Endothelial cell of umbilical vein (primary cell): ENCODE results near the gene PNPLA5. TPM values are rescaled to one million over a fixed set of nuclear protein-coding genes. Genes with fewer than 3 reads are reported as not detected.

Experiments
- BruUV-seq: library from RNA; stranded (reverse); fragments of 400-500 nt; replicated peaks from 2 replicates; lab custom pipeline; 2021; lab: Mats Ljungman, UMichigan
- CTCF ChIA-PET: fragments of 300-600, 350-600 bp; sonication (Branson Sonifier 250); formaldehyde crosslinking; loops from one replicate; lab custom pipeline; 2021; ENCODE audit warnings: antibody characterized with exemption, inconsistent platforms; lab: Charles Lee
- POLR2A ChIA-PET: fragments of 300-600, 350-600 bp; sonication (Branson Sonifier 250); formaldehyde crosslinking; loops from one replicate; lab custom pipeline; 2021; ENCODE audit warnings: antibody characterized with exemption, inconsistent platforms; lab: Charles Lee
- DNase-seq: peaks from one replicate; pipeline ENCODE4 v3.0.0-alpha.2; 2011; ENCODE audit warnings: low read depth, low spot score
- FAIRE-seq: peaks from 2 replicates; lab custom pipeline; 2011; peaks lifted over from hg19 to GRCh38; lab: Jason Lieb, UNC
- H2AFZ ChIP-seq: 2 replicates; pipeline ENCODE4 v1.6.0; 2012; ENCODE audit warnings: low read depth, low read length, control low read depth, inconsistent platforms
- H3K27ac ChIP-seq: 2 replicates; pipeline ENCODE4 v1.5.1; 2011; ENCODE audit warnings: low read depth, mild to moderate bottlenecking, control low read depth, low read length, moderate library complexity; ENCODE audit not compliant: insufficient read depth
- H3K27me3 ChIP-seq, 2 experiments: 2 replicates each; pipeline versions ENCODE4 v1.6.0 to v1.6.1; 2011; ENCODE audit warnings: low read length in 2 of 2, mixed read lengths in 1 of 2; ENCODE audit not compliant: control insufficient read depth in 2 of 2, insufficient read depth in 2 of 2
- H3K36me3 ChIP-seq, 2 experiments: 2 replicates in 1 of 2; 3 replicates in 1 of 2; pipeline ENCODE4 v1.5.1; 2011; ENCODE audit warnings: low read length in 2 of 2, mild to moderate bottlenecking in 1 of 2, moderate library complexity in 1 of 2; ENCODE audit not compliant: control insufficient read depth in 2 of 2, insufficient read depth in 2 of 2; ENCODE audit errors: extremely low read depth in 1 of 2
- H3K4me1 ChIP-seq: 3 replicates; pipeline ENCODE4 v1.5.1; 2011; ENCODE audit warnings: mild to moderate bottlenecking, low read length; ENCODE audit not compliant: control insufficient read depth, insufficient read depth; ENCODE audit errors: extremely low read depth
- H3K4me2 ChIP-seq: 2 replicates; pipeline ENCODE4 v1.6.1; 2011; ENCODE audit warnings: low read length, control low read depth, mixed read lengths; ENCODE audit not compliant: insufficient read depth
- H3K4me3 ChIP-seq, 3 experiments: fragments of 200-600 bp in 1 of 3; sonication (generic), shearing (Covaris generic) in 1 of 3; replicated peaks in 1 of 3; 2 replicates each; pipeline ENCODE4 v1.5.1; 2011 to 2016; ENCODE audit warnings: control low read depth in 3 of 3, low read length in 3 of 3, mild to moderate bottlenecking in 2 of 3, inconsistent platforms in 1 of 3, low read depth in 1 of 3, moderate library complexity in 1 of 3; ENCODE audit not compliant: insufficient read depth in 1 of 3
- H3K79me2 ChIP-seq: 2 replicates; pipeline ENCODE4 v1.6.0; 2012; ENCODE audit warnings: low read length, inconsistent platforms; ENCODE audit not compliant: control insufficient read depth, insufficient read depth
- H3K9ac ChIP-seq: replicated peaks from 2 replicates; pipeline ENCODE3; 2011; ENCODE audit warnings: low read length, control low read depth; ENCODE audit not compliant: insufficient read depth; ENCODE audit errors: extremely low read depth
- H3K9me1 ChIP-seq: replicated peaks from 3 replicates; pipeline ENCODE4 v1.6.0; 2011; ENCODE audit warnings: mild to moderate bottlenecking, low read length; ENCODE audit not compliant: control insufficient read depth, insufficient read depth; ENCODE audit errors: extremely low read depth
- H3K9me3 ChIP-seq: replicated peaks from 2 replicates; pipeline ENCODE4 v1.5.1; 2012; ENCODE audit warnings: low read length, inconsistent platforms; ENCODE audit not compliant: control insufficient read depth, insufficient read depth
- H4K20me1 ChIP-seq: replicated peaks from 2 replicates; pipeline ENCODE3; 2011; ENCODE audit warnings: mild to moderate bottlenecking, low read length; ENCODE audit not compliant: control insufficient read depth, insufficient read depth; ENCODE audit errors: extremely low read depth
- EZH2 ChIP-seq: IDR thresholded peaks from 2 replicates; pipeline ENCODE4 v1.6.1; 2012; ENCODE audit warnings: borderline replicate concordance, low read depth, mild to moderate bottlenecking, moderate library complexity, low read length, inconsistent platforms; ENCODE audit not compliant: severe bottlenecking
- FOS ChIP-seq: IDR thresholded peaks from 2 replicates; pipeline ENCODE4 v1.6.1; 2011; ENCODE audit warnings: mild to moderate bottlenecking, low read length, moderate library complexity, borderline replicate concordance; ENCODE audit not compliant: insufficient read depth
- GATA2 ChIP-seq: IDR thresholded peaks from 2 replicates; pipeline ENCODE4 v1.7.0; 2011; ENCODE audit warnings: low read depth, mild to moderate bottlenecking, moderate library complexity, mixed read lengths, low read length; ENCODE audit not compliant: insufficient read length, insufficient read depth
- JUN ChIP-seq: IDR thresholded peaks from 2 replicates; pipeline ENCODE4 v1.6.1; 2011; ENCODE audit warnings: borderline replicate concordance, low read depth; ENCODE audit not compliant: insufficient read length, insufficient read depth
- MYC ChIP-seq: IDR thresholded peaks from one replicate; pipeline ENCODE4 v1.6.1; 2011; ENCODE audit warnings: mild to moderate bottlenecking, low read depth, low read length
- POLR2A ChIP-seq: IDR thresholded peaks from 2 replicates; pipeline ENCODE4 v1.6.1; 2012; ENCODE audit warnings: low read depth, mild to moderate bottlenecking, control low read depth, low read length
- POLR2AphosphoS5 ChIP-seq: IDR thresholded peaks from 2 replicates; pipeline ENCODE4 v1.6.1; 2012; ENCODE audit warnings: low read depth, mild to moderate bottlenecking, control low read depth, low read length, moderate library complexity; ENCODE audit not compliant: insufficient read depth
- dilution Hi-C: fragments of 300-500 bp; cut with MboI; formaldehyde crosslinking; loops from one replicate; pipeline ENCODE4 v1.15.0; 2019; ENCODE audit warnings: low sequenced_read_pairs; ENCODE audit not compliant: extremely low pct_ligation_motif_present
- intact Hi-C: fragments of 100-400 bp; cut with micrococcal nuclease; formaldehyde crosslinking; loops from one replicate; pipeline ENCODE4 v1.10.0; 2022
- polyA plus RNA-seq, 4 experiments: library from polyadenylated mRNA; depleted of rRNA in 3 of 4; stranded (reverse) in 3 of 4; unstranded in 1 of 4; fragments of >200 nt; gene quantifications; 2 replicates each; pipeline versions ENCODE4 v1.2.1 to v1.2.3, GENCODE V29; 2011 to 2012; ENCODE audit warnings: missing spikeins in 1 of 4
- total RNA-seq: library from RNA; stranded (reverse); gene quantifications from 2 replicates; pipeline ENCODE4 v1.2.3, GENCODE V29; 2021
- TF ChIP-seq, protein P1 (sequence below): IDR thresholded peaks from 2 replicates; pipeline ENCODE4 v1.6.1; 2011; ENCODE audit not compliant: insufficient read depth, insufficient read length
- TF ChIP-seq, protein P2 (sequence below), 2 donors: IDR thresholded peaks; 1 replicate in 1 of 2; 2 replicates in 1 of 2; pipeline ENCODE4 v1.5.1; 2011; ENCODE audit warnings: low read length in 2 of 2, mild to moderate bottlenecking in 2 of 2, moderate library complexity in 2 of 2, control low read depth in 1 of 2, inconsistent platforms in 1 of 2, low read depth in 1 of 2; ENCODE audit not compliant: insufficient read depth in 1 of 2; ENCODE audit errors: extremely low read depth in 1 of 2

Gene PNPLA5
- total and polyA plus RNA-seq, 2 donors (not counting 3 experiments of a cell fraction or from before 2014, with no cell fraction given) = not detected

DNA sequence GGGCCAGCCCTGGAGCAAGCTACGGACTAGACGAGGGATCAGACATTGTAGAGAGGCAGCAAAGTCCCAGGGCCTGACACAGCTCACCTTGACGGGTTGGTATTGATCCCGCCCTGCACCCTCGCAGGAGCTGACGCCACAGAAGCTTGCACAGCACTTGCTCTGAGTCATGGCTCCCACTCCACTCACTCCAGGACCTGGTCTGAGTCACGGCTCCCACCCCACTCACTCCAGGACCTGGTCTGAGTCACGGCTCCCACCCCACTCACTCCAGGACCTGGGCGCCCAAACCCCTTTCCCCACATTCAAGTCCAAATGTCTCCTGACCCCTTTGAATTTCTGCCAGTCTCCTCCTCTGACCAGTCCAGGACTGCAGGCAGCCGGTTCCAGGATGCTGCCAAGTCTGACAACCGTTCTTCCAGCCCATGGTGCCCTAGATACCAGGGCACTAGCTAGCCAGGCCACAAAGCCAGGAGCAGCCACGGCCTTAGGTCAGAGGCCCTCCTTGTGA is 6.0 kb upstream of the PNPLA5 start:
- Histone ChIP-seq H3K9ac (no peak overlapping the region), H3K4me1 (no peaks in the 10 kb centered on the region), H3K9me1 (no peaks in the 10 kb centered on the region), H3K4me3 (no peak overlapping the region), H2AFZ (no peak overlapping the region), H3K36me3 (no peaks in the 10 kb centered on the region), H3K79me2 (no peaks in the 10 kb centered on the region), H3K4me2 (no peak overlapping the region), H3K9me3 (no peaks in the 10 kb centered on the region), H3K27ac (no peak overlapping the region), H3K27me3 (peaks cover 2 to 6% of the 10 kb centered on the region in 2 experiments), H4K20me1 (no peaks in the 10 kb centered on the region)
- intact Hi-C loops = no loop called here
- TF ChIP-seq GATA2 (no peak), EZH2 (no peak)
- ChIA-PET CTCF (interaction anchor here (1.5 to 5.1 kb wide), 4 partner anchors 11 to 48 kb away, joined by 6 to 36 read pairs (median 10); no protein-coding TSS in a partner anchor), POLR2A (no interaction called here)
- DNase-seq = no peak
- dilution Hi-C loops = no loop called here
- FAIRE-seq = no peak
- BruUV-seq = no TSS peak

DNA sequence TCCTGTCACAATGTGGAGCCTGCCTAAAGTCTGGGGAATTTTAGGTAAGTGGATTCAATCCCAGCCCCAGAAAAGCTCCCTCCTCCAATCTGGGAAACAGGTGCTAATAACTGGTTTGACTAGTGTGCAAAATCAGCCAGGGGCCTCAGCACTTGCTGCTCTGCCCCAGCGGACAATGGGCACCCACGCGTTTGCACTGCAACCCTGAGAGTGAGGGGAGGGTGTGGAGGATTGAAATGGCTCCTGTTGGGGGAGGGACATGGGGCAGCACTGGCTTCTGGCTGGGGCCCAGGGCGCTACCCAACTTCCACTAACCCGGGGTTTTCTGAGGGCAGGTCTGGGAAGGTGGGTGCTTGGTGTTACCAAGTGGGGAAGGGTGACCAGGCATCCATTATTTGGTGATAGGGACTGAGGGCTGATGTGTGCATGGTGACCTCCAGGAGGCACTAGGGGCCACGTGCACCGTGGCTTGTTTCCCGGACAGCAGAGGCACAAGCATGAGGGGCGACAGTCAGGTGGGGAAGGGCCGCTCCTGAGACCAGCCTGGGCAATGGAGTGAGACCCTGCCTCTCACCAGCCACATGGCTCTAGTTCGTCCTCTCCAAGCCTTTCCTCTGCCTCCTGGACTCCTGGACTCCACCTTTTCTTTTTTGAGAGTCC is 4.3 kb upstream of the PNPLA5 start:
- H4K20me1 ChIP-seq = no peaks in the 10 kb centered on the region
- H3K27me3 ChIP-seq = peaks cover 13 to 20% of the 10 kb centered on the region in 2 experiments
- H2AFZ ChIP-seq = no peak overlapping the region
- POLR2A ChIA-PET = no interaction called here
- no peak overlapping the region for H3K27ac ChIP-seq
- no TSS peak for BruUV-seq
- no peaks in the 10 kb centered on the region for H3K9me1 ChIP-seq
- no peaks in the 10 kb centered on the region for H3K36me3 ChIP-seq
- no peak overlapping the region for H3K9ac ChIP-seq
- FAIRE-seq = no peak
- no peak for DNase-seq
- TF ChIP-seq MYC (no peak), POLR2A (no peak), POLR2AphosphoS5 (no peak), JUN (no peak), FOS (no peak), GATA2 (no peak), EZH2 (no peak)
- TF ChIP-seq, protein P1, sequence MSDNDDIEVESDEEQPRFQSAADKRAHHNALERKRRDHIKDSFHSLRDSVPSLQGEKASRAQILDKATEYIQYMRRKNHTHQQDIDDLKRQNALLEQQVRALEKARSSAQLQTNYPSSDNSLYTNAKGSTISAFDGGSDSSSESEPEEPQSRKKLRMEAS = no peak
- TF ChIP-seq, protein P2, sequence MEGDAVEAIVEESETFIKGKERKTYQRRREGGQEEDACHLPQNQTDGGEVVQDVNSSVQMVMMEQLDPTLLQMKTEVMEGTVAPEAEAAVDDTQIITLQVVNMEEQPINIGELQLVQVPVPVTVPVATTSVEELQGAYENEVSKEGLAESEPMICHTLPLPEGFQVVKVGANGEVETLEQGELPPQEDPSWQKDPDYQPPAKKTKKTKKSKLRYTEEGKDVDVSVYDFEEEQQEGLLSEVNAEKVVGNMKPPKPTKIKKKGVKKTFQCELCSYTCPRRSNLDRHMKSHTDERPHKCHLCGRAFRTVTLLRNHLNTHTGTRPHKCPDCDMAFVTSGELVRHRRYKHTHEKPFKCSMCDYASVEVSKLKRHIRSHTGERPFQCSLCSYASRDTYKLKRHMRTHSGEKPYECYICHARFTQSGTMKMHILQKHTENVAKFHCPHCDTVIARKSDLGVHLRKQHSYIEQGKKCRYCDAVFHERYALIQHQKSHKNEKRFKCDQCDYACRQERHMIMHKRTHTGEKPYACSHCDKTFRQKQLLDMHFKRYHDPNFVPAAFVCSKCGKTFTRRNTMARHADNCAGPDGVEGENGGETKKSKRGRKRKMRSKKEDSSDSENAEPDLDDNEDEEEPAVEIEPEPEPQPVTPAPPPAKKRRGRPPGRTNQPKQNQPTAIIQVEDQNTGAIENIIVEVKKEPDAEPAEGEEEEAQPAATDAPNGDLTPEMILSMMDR (IDR thresholded peaks at IDR 0.05; ENCODE audit: extremely low read depth in 1 of 2, insufficient read depth in 1 of 2, low read depth in 1 of 2, low read length in 2 of 2) = no peak
- dilution Hi-C loops (no loop called here), intact Hi-C loops (no loop called here)
- no peak overlapping the region for H3K4me2 ChIP-seq
- H3K4me1 ChIP-seq = no peaks in the 10 kb centered on the region
- no peak overlapping the region for H3K4me3 ChIP-seq
- CTCF ChIA-PET = interaction anchor here (1.5 to 5.1 kb wide), 3 partner anchors 11 to 50 kb away, joined by 7 to 36 read pairs (median 13); no protein-coding TSS in a partner anchor
- no peaks in the 10 kb centered on the region for H3K79me2 ChIP-seq
- no peaks in the 10 kb centered on the region for H3K9me3 ChIP-seq
